Measurements from ENCODE around the gene USP3.
A peak's percentile ranks its signal among the peaks of the same experiment; 100 is the strongest.

- TF ChIP-seq EP300 (IDR thresholded peaks at IDR 0.05; ENCODE audit: borderline replicate concordance in 1 of 2, control insufficient read depth in 1 of 2, low read depth in 2 of 2, low read length in 2 of 2) (peak; percentile 71 to 75; a peak in 3 of 4 replicates), ATF3 (IDR thresholded peaks at IDR 0.05; ENCODE audit: borderline replicate concordance, extremely low read depth, low read depth, low read length) (no peak), CHD2 (IDR thresholded peaks at IDR 0.05; ENCODE audit: borderline replicate concordance, low read depth, low read length) (no peak), EZH2 (IDR thresholded peaks at IDR 0.05; ENCODE audit: borderline replicate concordance, control insufficient read depth, low read depth, low read length) (no peak), POLR2A (IDR thresholded peaks at IDR 0.05; ENCODE audit: low read depth, low read length) (no peak), NRF1 (conservative IDR thresholded peaks at IDR 0.05; ENCODE audit: low read depth, low read length) (no peak), RBBP5 (conservative IDR thresholded peaks at IDR 0.05) (no peak), STAT3 (IDR thresholded peaks at IDR 0.05; ENCODE audit: low read depth, low read length) (no peak), IRF3 (IDR thresholded peaks at IDR 0.05) (no peak)
- TF ChIP-seq, protein P1, sequence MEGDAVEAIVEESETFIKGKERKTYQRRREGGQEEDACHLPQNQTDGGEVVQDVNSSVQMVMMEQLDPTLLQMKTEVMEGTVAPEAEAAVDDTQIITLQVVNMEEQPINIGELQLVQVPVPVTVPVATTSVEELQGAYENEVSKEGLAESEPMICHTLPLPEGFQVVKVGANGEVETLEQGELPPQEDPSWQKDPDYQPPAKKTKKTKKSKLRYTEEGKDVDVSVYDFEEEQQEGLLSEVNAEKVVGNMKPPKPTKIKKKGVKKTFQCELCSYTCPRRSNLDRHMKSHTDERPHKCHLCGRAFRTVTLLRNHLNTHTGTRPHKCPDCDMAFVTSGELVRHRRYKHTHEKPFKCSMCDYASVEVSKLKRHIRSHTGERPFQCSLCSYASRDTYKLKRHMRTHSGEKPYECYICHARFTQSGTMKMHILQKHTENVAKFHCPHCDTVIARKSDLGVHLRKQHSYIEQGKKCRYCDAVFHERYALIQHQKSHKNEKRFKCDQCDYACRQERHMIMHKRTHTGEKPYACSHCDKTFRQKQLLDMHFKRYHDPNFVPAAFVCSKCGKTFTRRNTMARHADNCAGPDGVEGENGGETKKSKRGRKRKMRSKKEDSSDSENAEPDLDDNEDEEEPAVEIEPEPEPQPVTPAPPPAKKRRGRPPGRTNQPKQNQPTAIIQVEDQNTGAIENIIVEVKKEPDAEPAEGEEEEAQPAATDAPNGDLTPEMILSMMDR (IDR thresholded peaks at IDR 0.05 in 2 of 3, conservative IDR thresholded peaks at IDR 0.05 in 1 of 3; ENCODE audit: control insufficient read depth in 2 of 3, extremely low read depth in 1 of 3, insufficient read depth in 1 of 3, low read depth in 3 of 3, low read length in 3 of 3) = no peak
Measured at GRCh38 chr15:63483521-63484371, 20.6 kb upstream of the USP3 start.
